Hepatocyte (in vitro differentiated cells): ENCODE data around the gene TBCA. TPM values are rescaled to one million over a fixed set of nuclear protein-coding genes. Genes with fewer than 3 reads are reported as not detected.

ENCODE experiments used
- DNase-seq: peaks from one replicate; pipeline ENCODE4 v3.0.0-alpha.2; 2016; ENCODE audit warnings: low spot score
- H2AFZ ChIP-seq: fragments of 200-600 bp; sonication (generic); 2 replicates; pipeline ENCODE4 v1.6.0; 2016; ENCODE audit warnings: antibody characterized with exemption, mild to moderate bottlenecking
- H3K27ac ChIP-seq: fragments of 200-600 bp; sonication (generic); 2 replicates; pipeline ENCODE4 v1.5.1; 2016; ENCODE audit warnings: mild to moderate bottlenecking
- H3K27me3 ChIP-seq: fragments of 200-600 bp; sonication (generic); 2 replicates; pipeline ENCODE4 v1.6.1; 2016
- H3K36me3 ChIP-seq: fragments of 200-600 bp; sonication (generic); replicated peaks from 2 replicates; pipeline ENCODE4 v1.5.1; 2016; ENCODE audit warnings: low read depth; ENCODE audit not compliant: insufficient read depth
- H3K4me1 ChIP-seq: fragments of 200-600 bp; sonication (generic); 2 replicates; pipeline ENCODE4 v1.5.1; 2016; ENCODE audit warnings: mild to moderate bottlenecking, moderate library complexity; ENCODE audit not compliant: insufficient read depth
- H3K4me2 ChIP-seq: fragments of 200-600 bp; sonication (generic); 2 replicates; pipeline ENCODE4 v1.6.0; 2016
- H3K4me3 ChIP-seq: fragments of 200-600 bp; sonication (generic); 2 replicates; pipeline ENCODE4 v1.5.1; 2016; ENCODE audit warnings: mild to moderate bottlenecking
- H3K79me2 ChIP-seq: fragments of 200-600 bp; sonication (generic); 2 replicates; pipeline ENCODE4 v1.6.0; 2017; ENCODE audit warnings: mild to moderate bottlenecking
- H3K9me2 ChIP-seq: fragments of 200-600 bp; sonication (generic); replicated peaks from 2 replicates; pipeline ENCODE4 v1.6.0; 2017; ENCODE audit warnings: mild to moderate bottlenecking; ENCODE audit not compliant: insufficient read depth
- H3K9me3 ChIP-seq: fragments of 200-600 bp; sonication (generic); 2 replicates; pipeline ENCODE4 v1.5.1; 2016; ENCODE audit warnings: low read depth, mild to moderate bottlenecking
- H4K20me1 ChIP-seq: fragments of 200-600 bp; sonication (generic); 2 replicates; pipeline ENCODE4 v1.6.0; 2016; ENCODE audit warnings: mild to moderate bottlenecking; ENCODE audit not compliant: insufficient read depth, poor library complexity, severe bottlenecking
- EZH2 ChIP-seq: fragments of 200-600 bp; sonication (generic); IDR thresholded peaks from 2 replicates; pipeline ENCODE4 v1.6.1; 2016; ENCODE audit warnings: antibody characterized with exemption, mild to moderate bottlenecking, borderline replicate concordance
- EZH2phosphoT487 ChIP-seq: fragments of 200-600 bp; sonication (generic); IDR thresholded peaks from one replicate; pipeline ENCODE4 v1.6.1; 2018; ENCODE audit warnings: antibody characterized with exemption, mild to moderate bottlenecking, low read depth, moderate library complexity; ENCODE audit not compliant: unreplicated experiment, severe bottlenecking
- WGBS: methylation state at CpG from one replicate; pipeline ENCODE4 v1.1.6; 2016; ENCODE audit warnings: low lambda C conversion rate; ENCODE audit errors: missing lambda C conversion rate; 5-methylcytosine and 5-hydroxymethylcytosine counted together
- polyA plus RNA-seq: library from polyadenylated mRNA; unstranded; fragments of >200 nt; fragmentation: Nextera tagmentation; extraction: Ambion mirVana; gene quantifications from 2 replicates; pipeline ENCODE4 v1.2.1, GENCODE V29; 2016
- total RNA-seq: library from RNA; depleted of rRNA; stranded (reverse); fragments of >200 nt; gene quantifications from 2 replicates; pipeline ENCODE4 v1.2.3, GENCODE V29; 2014
- TF ChIP-seq, protein P1 (sequence below): fragments of 200-600 bp; sonication (generic); IDR thresholded peaks from 2 replicates; pipeline ENCODE4 v1.5.1; 2016; ENCODE audit warnings: antibody characterized with exemption, mild to moderate bottlenecking; ENCODE audit not compliant: poor library complexity

TBCA gene
- total and polyA plus RNA-seq, 2 experiments from 2014 or later, result 278 to 282 TPM

DNA sequence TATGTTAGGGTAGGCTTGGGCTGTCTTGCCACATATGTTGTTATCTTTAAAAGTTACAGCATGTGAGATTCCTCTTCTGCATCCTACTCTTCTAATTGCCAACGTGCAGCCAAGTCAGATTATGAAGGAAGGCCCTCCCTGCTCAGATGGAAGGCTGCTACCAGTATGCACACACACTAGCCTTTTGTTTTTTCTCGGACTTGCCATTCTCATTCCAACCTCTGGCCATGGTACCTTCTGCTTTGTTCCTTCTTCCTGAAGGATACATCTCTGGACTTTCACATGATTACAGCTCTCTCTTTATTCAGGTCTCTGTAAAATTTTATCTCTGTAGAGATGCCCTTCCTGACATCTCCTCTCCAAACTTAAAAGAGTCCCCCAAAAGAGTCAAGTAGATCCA, 124.8 kb downstream of the TBCA start:
- WGBS, result 68% methylated on average over 2 of the region's 2 CpGs
- H3K4me2 ChIP-seq, result no peak overlapping the region
- no peaks in the 10 kb centered on the region for H3K9me3 ChIP-seq
- no peak overlapping the region for H3K4me3 ChIP-seq
- no peak overlapping the region for H3K27ac ChIP-seq
- H3K79me2 ChIP-seq, result no peaks in the 10 kb centered on the region
- H3K36me3 ChIP-seq, result no peaks in the 10 kb centered on the region
- H3K9me2 ChIP-seq, result no peaks in the 10 kb centered on the region
- no peak overlapping the region for H2AFZ ChIP-seq
- no peak for DNase-seq
- peaks cover 73% of the 10 kb centered on the region for H3K27me3 ChIP-seq
- TF ChIP-seq, protein P1, sequence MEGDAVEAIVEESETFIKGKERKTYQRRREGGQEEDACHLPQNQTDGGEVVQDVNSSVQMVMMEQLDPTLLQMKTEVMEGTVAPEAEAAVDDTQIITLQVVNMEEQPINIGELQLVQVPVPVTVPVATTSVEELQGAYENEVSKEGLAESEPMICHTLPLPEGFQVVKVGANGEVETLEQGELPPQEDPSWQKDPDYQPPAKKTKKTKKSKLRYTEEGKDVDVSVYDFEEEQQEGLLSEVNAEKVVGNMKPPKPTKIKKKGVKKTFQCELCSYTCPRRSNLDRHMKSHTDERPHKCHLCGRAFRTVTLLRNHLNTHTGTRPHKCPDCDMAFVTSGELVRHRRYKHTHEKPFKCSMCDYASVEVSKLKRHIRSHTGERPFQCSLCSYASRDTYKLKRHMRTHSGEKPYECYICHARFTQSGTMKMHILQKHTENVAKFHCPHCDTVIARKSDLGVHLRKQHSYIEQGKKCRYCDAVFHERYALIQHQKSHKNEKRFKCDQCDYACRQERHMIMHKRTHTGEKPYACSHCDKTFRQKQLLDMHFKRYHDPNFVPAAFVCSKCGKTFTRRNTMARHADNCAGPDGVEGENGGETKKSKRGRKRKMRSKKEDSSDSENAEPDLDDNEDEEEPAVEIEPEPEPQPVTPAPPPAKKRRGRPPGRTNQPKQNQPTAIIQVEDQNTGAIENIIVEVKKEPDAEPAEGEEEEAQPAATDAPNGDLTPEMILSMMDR, result no peak
- TF ChIP-seq EZH2, result no peak
- TF ChIP-seq EZH2phosphoT487, result no peak
- no peaks in the 10 kb centered on the region for H4K20me1 ChIP-seq
- H3K4me1 ChIP-seq, result no peaks in the 10 kb centered on the region

GRCh38 chr5:77650686-77651085, 125.5 kb downstream of the TBCA start:
- DNase-seq, result no peak
- peaks cover 80% of the 10 kb centered on the region for H3K27me3 ChIP-seq
- no peaks in the 10 kb centered on the region for H3K79me2 ChIP-seq
- no peaks in the 10 kb centered on the region for H4K20me1 ChIP-seq
- no peaks in the 10 kb centered on the region for H3K9me2 ChIP-seq
- TF ChIP-seq, protein P1, result no peak
- TF ChIP-seq EZH2 (no peak), EZH2phosphoT487 (no peak)
- H3K36me3 ChIP-seq, result no peaks in the 10 kb centered on the region
- WGBS, result 73% methylated on average over 1 of the region's 1 CpG
- no peak overlapping the region for H2AFZ ChIP-seq
- H3K9me3 ChIP-seq, result no peaks in the 10 kb centered on the region
- H3K4me1 ChIP-seq, result no peaks in the 10 kb centered on the region
- H3K4me2 ChIP-seq, result no peak overlapping the region
- H3K4me3 ChIP-seq, result no peak overlapping the region
- H3K27ac ChIP-seq, result no peak overlapping the region

DNA sequence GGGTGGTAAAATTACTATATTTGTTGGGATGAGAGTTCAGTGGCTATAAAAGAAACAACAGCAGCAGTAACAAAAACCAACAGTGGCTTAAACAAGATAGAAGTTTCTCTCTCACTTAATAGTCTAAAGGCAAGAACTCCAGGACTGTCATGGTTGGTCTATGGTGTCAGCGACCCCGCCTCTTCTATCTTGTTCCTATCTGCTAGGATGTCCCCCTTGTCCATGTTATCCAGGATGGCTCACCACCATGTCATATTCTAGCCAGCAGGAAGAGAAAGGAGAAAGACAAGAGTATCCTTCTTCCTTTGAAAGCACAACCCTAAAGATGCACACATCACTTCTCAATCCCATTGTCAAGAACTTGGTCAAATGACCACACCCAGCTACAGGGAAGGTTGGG, 126.4 kb downstream of the TBCA start:
- Histone ChIP-seq H4K20me1 (no peaks in the 10 kb centered on the region), H3K4me1 (peaks cover 3% of the 10 kb centered on the region), H3K9me2 (no peaks in the 10 kb centered on the region), H3K27ac (no peak overlapping the region), H3K36me3 (no peaks in the 10 kb centered on the region), H3K9me3 (no peaks in the 10 kb centered on the region), H3K4me3 (no peak overlapping the region), H3K27me3 (peaks cover 86% of the 10 kb centered on the region), H3K4me2 (no peak overlapping the region), H2AFZ (no peak overlapping the region), H3K79me2 (no peaks in the 10 kb centered on the region)
- 92% methylated on average over 2 of the region's 2 CpGs for WGBS
- TF ChIP-seq EZH2phosphoT487, result no peak
- TF ChIP-seq EZH2, result no peak
- TF ChIP-seq, protein P1, result no peak
- no peak for DNase-seq
